SK-N-SH treated with all-trans-retinoic acid at 6 μM for 48 hours (cell line): Measurements from ENCODE around the gene UVRAG.

ENCODE experiments used
- ATAC-seq: fragments of 200-7000 bp; cut with Tn5 transposase; 3 replicates; pipeline ENCODE4 v1.9.1; 2020; ENCODE audit warnings: mild to moderate bottlenecking, moderate library complexity
- ARNTL ChIP-seq: fragments of 450-650 bp; formaldehyde crosslinking; IDR thresholded peaks from 2 replicates; pipeline ENCODE4 v1.5.0; 2020; ENCODE audit warnings: low read depth, mild to moderate bottlenecking, moderate library complexity, borderline replicate concordance
- BACH2 ChIP-seq: fragments of 250-450 bp; sonication (Bioruptor Pico); IDR thresholded peaks from 2 replicates; pipeline ENCODE4 v1.9.0; 2021; ENCODE audit warnings: mild to moderate bottlenecking, borderline replicate concordance
- CSDC2 ChIP-seq: fragments of 250-450 bp; sonication (Bioruptor Pico); IDR thresholded peaks from 2 replicates; pipeline ENCODE4 v1.5.0; 2020; ENCODE audit warnings: mild to moderate bottlenecking, moderate library complexity
- ISL1 ChIP-seq: fragments of 250-450 bp; sonication (Bioruptor Pico); IDR thresholded peaks from 2 replicates; pipeline ENCODE4 v2.1.2; 2022; ENCODE audit warnings: mild to moderate bottlenecking, moderate library complexity
- OSR1 ChIP-seq: fragments of 250-450 bp; sonication (Bioruptor Pico); IDR thresholded peaks from 2 replicates; pipeline ENCODE4 v1.8.0; 2022; ENCODE audit warnings: moderate library complexity, mild to moderate bottlenecking, inconsistent platforms
- POU6F1 ChIP-seq: fragments of 250-450 bp; sonication (Bioruptor Pico); IDR thresholded peaks from 2 replicates; pipeline ENCODE4 v1.8.0; 2021; ENCODE audit warnings: low read depth, mild to moderate bottlenecking, moderate library complexity, borderline replicate concordance
- PPARA ChIP-seq: fragments of 250-450 bp; sonication (Bioruptor Pico); IDR thresholded peaks from 2 replicates; pipeline ENCODE4 v1.5.0; 2020; ENCODE audit warnings: mild to moderate bottlenecking, borderline replicate concordance
- RARB ChIP-seq: fragments of 250-450 bp; sonication (Bioruptor Pico); IDR thresholded peaks from 2 replicates; pipeline ENCODE4 v1.8.0; 2021; ENCODE audit warnings: mild to moderate bottlenecking, moderate library complexity
- TCF4 ChIP-seq: fragments of 250-450 bp; sonication (Bioruptor Pico); IDR thresholded peaks from 2 replicates; pipeline ENCODE4 v1.8.0; 2021; ENCODE audit warnings: mild to moderate bottlenecking, moderate library complexity, borderline replicate concordance
- TOX ChIP-seq: fragments of 250-450 bp; sonication (Bioruptor Pico); IDR thresholded peaks from 2 replicates; pipeline ENCODE4 v1.8.0; 2021; ENCODE audit warnings: mild to moderate bottlenecking, moderate library complexity, borderline replicate concordance
- ZC3H10 ChIP-seq: fragments of 250-450 bp; sonication (Bioruptor Pico); IDR thresholded peaks from 2 replicates; pipeline ENCODE4 v1.5.1; 2021; ENCODE audit warnings: mild to moderate bottlenecking, moderate library complexity
- ZFP3 ChIP-seq: fragments of 250-450 bp; sonication (Bioruptor Pico); IDR thresholded peaks from 2 replicates; pipeline ENCODE4 v1.5.0; 2020; ENCODE audit warnings: mild to moderate bottlenecking, moderate library complexity
- ZFP30 ChIP-seq: fragments of 450-650 bp; formaldehyde crosslinking; IDR thresholded peaks from 2 replicates; pipeline ENCODE4 v1.5.0; 2022; ENCODE audit warnings: mild to moderate bottlenecking, moderate library complexity
- ZNF565 ChIP-seq: fragments of 450-650 bp; formaldehyde crosslinking; conservative IDR thresholded peaks from 2 replicates; pipeline ENCODE4 v1.5.0; 2020; ENCODE audit warnings: low read depth, mild to moderate bottlenecking, moderate library complexity
- ZNF70 ChIP-seq: fragments of 450-650 bp; formaldehyde crosslinking; IDR thresholded peaks from 2 replicates; pipeline ENCODE4 v1.5.0; 2020; ENCODE audit warnings: mild to moderate bottlenecking, moderate library complexity
- TF ChIP-seq, protein P1 (sequence below): fragments of 250-450 bp; sonication (Bioruptor Pico); IDR thresholded peaks from 2 replicates; pipeline ENCODE4 v1.5.0; 2020; ENCODE audit warnings: mild to moderate bottlenecking, moderate library complexity
- TF ChIP-seq, protein P2 (sequence below): fragments of 250-450 bp; sonication (Bioruptor Pico); IDR thresholded peaks from 2 replicates; pipeline ENCODE4 v1.8.0; 2020; ENCODE audit warnings: mild to moderate bottlenecking, moderate library complexity, borderline replicate concordance
- TF ChIP-seq, protein P3 (sequence below): fragments of 250-450 bp; sonication (Bioruptor Pico); IDR thresholded peaks from 2 replicates; pipeline ENCODE4 v1.5.1; 2020; ENCODE audit warnings: low read depth, mild to moderate bottlenecking, moderate library complexity

Gene UVRAG

GRCh38 chr11:75959540-75959939 lies 144.5 kb downstream of the UVRAG start:
- TF ChIP-seq ARNTL (CRISPR knock-in tag) (no peak), OSR1 (CRISPR knock-in tag) (no peak), ZFP3 (CRISPR knock-in tag) (no peak), TCF4 (no peak), ZNF565 (no peak), BACH2 (no peak), ZFP30 (CRISPR knock-in tag) (no peak), CSDC2 (CRISPR knock-in tag) (no peak), POU6F1 (CRISPR knock-in tag) (no peak)
- TF ChIP-seq, protein P1, sequence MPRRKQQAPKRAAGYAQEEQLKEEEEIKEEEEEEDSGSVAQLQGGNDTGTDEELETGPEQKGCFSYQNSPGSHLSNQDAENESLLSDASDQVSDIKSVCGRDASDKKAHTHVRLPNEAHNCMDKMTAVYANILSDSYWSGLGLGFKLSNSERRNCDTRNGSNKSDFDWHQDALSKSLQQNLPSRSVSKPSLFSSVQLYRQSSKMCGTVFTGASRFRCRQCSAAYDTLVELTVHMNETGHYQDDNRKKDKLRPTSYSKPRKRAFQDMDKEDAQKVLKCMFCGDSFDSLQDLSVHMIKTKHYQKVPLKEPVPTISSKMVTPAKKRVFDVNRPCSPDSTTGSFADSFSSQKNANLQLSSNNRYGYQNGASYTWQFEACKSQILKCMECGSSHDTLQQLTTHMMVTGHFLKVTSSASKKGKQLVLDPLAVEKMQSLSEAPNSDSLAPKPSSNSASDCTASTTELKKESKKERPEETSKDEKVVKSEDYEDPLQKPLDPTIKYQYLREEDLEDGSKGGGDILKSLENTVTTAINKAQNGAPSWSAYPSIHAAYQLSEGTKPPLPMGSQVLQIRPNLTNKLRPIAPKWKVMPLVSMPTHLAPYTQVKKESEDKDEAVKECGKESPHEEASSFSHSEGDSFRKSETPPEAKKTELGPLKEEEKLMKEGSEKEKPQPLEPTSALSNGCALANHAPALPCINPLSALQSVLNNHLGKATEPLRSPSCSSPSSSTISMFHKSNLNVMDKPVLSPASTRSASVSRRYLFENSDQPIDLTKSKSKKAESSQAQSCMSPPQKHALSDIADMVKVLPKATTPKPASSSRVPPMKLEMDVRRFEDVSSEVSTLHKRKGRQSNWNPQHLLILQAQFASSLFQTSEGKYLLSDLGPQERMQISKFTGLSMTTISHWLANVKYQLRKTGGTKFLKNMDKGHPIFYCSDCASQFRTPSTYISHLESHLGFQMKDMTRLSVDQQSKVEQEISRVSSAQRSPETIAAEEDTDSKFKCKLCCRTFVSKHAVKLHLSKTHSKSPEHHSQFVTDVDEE (CRISPR knock-in tag) = no peak
- TF ChIP-seq, protein P2, sequence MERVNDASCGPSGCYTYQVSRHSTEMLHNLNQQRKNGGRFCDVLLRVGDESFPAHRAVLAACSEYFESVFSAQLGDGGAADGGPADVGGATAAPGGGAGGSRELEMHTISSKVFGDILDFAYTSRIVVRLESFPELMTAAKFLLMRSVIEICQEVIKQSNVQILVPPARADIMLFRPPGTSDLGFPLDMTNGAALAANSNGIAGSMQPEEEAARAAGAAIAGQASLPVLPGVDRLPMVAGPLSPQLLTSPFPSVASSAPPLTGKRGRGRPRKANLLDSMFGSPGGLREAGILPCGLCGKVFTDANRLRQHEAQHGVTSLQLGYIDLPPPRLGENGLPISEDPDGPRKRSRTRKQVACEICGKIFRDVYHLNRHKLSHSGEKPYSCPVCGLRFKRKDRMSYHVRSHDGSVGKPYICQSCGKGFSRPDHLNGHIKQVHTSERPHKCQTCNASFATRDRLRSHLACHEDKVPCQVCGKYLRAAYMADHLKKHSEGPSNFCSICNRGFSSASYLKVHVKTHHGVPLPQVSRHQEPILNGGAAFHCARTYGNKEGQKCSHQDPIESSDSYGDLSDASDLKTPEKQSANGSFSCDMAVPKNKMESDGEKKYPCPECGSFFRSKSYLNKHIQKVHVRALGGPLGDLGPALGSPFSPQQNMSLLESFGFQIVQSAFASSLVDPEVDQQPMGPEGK = no peak
- ATAC-seq = no peak

GRCh38 chr11:75964071-75964470 lies 149.1 kb downstream of the UVRAG start:
- ATAC-seq = no peak
- no peak for TF ChIP-seq TCF4
- TF ChIP-seq, protein P2 = no peak
- TF ChIP-seq RARB = no peak
- no peak for TF ChIP-seq ISL1 (CRISPR knock-in tag)
- no peak for TF ChIP-seq ZNF565
- TF ChIP-seq, protein P1 (CRISPR knock-in tag) = no peak
- no peak for TF ChIP-seq CSDC2 (CRISPR knock-in tag)
- TF ChIP-seq TOX (CRISPR knock-in tag) = no peak
- TF ChIP-seq ZC3H10 (CRISPR knock-in tag) = no peak

DNA sequence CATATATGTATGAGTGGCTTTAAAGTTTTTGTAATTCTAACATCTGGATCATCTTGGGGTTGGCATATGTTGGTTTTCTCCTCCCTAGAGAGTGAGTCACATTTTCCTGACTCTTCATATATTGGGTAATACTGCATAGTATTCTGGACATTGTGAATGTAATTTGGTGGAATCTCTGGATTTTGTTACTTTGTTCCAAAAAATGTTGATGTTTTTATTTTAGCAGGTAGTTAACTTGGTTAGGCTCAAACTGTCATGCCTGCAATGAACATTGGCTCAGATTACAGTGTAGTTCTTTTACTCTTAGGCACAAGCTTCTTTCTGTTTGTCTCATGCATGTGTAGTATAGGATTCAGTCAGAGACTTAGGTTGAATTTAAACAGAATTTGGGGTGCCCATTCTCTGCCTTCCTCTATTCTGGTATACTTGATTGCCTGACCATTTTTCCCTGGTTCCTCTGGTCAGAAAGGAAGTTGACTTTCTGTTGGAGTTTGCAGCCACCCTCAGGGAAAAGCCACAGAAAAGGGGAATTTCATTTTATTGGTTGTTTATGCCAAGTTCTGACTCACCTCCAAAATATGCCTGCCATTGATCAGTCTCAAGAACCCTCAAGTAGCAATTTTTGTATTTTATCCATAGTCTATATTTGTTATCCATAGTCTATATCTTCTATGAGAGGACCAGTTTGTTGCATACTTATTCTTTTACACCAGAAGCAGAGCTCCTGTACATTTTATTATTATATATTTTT lies 151.7 kb downstream of the UVRAG start:
- ATAC-seq = peak; percentile 86
- TF ChIP-seq RARB (no peak), ARNTL (CRISPR knock-in tag) (no peak), ZNF70 (peak; percentile 61; the same call in 1 of the 2 replicates), PPARA (CRISPR knock-in tag) (no peak), ISL1 (CRISPR knock-in tag) (0 out of 2 replicates have a peak, but pooled peaks have one; percentile 18), CSDC2 (CRISPR knock-in tag) (no peak)
- TF ChIP-seq, protein P3, sequence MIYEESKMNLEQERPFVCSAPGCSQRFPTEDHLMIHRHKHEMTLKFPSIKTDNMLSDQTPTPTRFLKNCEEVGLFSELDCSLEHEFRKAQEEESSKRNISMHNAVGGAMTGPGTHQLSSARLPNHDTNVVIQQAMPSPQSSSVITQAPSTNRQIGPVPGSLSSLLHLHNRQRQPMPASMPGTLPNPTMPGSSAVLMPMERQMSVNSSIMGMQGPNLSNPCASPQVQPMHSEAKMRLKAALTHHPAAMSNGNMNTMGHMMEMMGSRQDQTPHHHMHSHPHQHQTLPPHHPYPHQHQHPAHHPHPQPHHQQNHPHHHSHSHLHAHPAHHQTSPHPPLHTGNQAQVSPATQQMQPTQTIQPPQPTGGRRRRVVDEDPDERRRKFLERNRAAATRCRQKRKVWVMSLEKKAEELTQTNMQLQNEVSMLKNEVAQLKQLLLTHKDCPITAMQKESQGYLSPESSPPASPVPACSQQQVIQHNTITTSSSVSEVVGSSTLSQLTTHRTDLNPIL (CRISPR knock-in tag) = no peak
